Activated naive CD4-positive, alpha-beta T cell treated with anti-CD3 and anti-CD28 coated beads for 36 hours (primary cell): ENCODE data around the gene ANXA3. TPM values are rescaled to one million over a fixed set of nuclear protein-coding genes. Genes with fewer than 3 reads are reported as not detected.
"Not testable (repeated sequence)": the region's sequence is repeated elsewhere in the genome, so short reads cannot be mapped to it uniquely, and the experiment has no call there.

Source experiments
- CTCF ChIA-PET: fragments of 350-600 bp; sonication (Branson Sonifier 250); formaldehyde crosslinking; loops from one replicate; lab custom pipeline; 2021; ENCODE audit warnings: antibody characterized with exemption; lab: Charles Lee
- DNase-seq: peaks from one replicate; pipeline ENCODE4 v3.0.0-alpha.2; 2020
- H3K27ac Mint-ChIP-seq: one replicate; pipeline ENCODE4 v1.8.0; 2021; ENCODE audit warnings: mild to moderate bottlenecking, mixed read lengths
- H3K27me3 Mint-ChIP-seq: one replicate; pipeline ENCODE4 v1.8.0; 2021; ENCODE audit warnings: low read depth, mixed read lengths
- H3K36me3 Mint-ChIP-seq: one replicate; pipeline ENCODE4 v1.8.0; 2021; ENCODE audit warnings: low read depth, mixed read lengths
- H3K4me1 Mint-ChIP-seq: one replicate; pipeline ENCODE4 v1.8.0; 2021; ENCODE audit warnings: low read depth, mixed read lengths
- H3K4me3 Mint-ChIP-seq: one replicate; pipeline ENCODE4 v1.8.0; 2021; ENCODE audit warnings: mild to moderate bottlenecking, moderate library complexity, mixed read lengths
- H3K9me3 Mint-ChIP-seq: one replicate; pipeline ENCODE4 v1.8.0; 2021; ENCODE audit warnings: mixed read lengths
- intact Hi-C: fragments of 100-400 bp; cut with micrococcal nuclease; formaldehyde crosslinking; loops from one replicate; pipeline ENCODE4 v1.15.1; 2023
- total RNA-seq, 2 experiments: library from RNA; stranded (reverse); gene quantifications; one replicate each; pipeline ENCODE4 v1.2.3, GENCODE V29; 2021

Gene ANXA3, protein sequence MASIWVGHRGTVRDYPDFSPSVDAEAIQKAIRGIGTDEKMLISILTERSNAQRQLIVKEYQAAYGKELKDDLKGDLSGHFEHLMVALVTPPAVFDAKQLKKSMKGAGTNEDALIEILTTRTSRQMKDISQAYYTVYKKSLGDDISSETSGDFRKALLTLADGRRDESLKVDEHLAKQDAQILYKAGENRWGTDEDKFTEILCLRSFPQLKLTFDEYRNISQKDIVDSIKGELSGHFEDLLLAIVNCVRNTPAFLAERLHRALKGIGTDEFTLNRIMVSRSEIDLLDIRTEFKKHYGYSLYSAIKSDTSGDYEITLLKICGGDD
- total RNA-seq = 1 to 10 TPM; 1.2 to 3.0 TPM

DNA sequence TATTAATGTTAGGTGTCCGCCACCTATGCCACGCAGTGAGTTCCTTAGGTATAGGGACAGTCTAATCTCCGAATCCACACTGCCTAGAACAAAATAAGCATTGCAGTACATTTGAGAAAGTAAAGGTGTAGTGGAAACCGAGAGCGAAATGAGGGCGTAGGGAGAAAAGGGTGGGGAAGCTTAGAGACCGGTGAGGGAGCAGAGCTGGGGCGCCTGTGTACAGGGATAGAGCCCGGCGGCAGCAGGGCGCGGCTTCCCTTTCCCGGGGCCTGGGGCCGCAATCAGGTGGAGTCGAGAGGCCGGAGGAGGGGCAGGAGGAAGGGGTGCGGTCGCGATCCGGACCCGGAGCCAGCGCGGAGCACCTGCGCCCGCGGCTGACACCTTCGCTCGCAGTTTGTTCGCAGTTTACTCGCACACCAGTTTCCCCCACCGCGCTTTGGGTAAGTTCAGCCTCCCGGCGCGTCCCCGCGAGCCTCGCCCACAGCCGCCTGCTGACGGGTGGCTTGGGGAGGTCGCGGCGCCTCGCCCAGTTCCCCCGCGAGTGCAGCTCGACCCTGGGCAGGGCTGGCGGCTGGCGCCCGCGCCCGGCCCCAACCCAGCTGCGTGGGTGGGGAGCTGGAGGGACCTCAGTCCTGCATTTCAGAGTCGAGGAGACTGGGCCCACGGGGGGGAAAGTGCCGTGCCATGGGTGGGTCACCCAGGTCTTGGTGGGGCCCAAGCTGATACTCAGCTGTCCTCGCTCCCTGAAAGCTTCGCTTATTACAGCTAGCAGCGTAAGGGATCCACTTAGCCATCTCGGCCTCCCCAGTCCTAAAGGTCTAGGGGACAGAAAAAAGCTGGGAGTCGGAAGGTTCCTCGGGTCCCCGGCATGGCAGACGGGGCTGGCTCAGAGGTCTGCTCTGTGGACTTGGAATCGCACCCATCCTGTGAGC, at the start of gene ANXA3:
Gene ANXA3, plus strand, starts transcription at position 351 of the 932 bp plus-strand sequence. CDS start 2,704 bp downstream, outside the sequence.
- Mint-ChIP-seq H3K4me3 (peak within 1 kb of the TSS; percentile 70), H3K36me3 (no peaks in the 10 kb centered on the region), H3K4me1 (peaks cover 8% of the 10 kb centered on the region), H3K27ac (no peak within 1 kb of the TSS), H3K27me3 (peaks cover 31% of the 10 kb centered on the region), H3K9me3 (no peaks in the 10 kb centered on the region)
- DNase-seq = peak; percentile 26
- CTCF ChIA-PET = no interaction called here
- intact Hi-C loops = loop anchor here (1.0 to 5.0 kb wide), 2 partner anchors 8 to 106 kb away; no protein-coding TSS in a partner anchor

DNA sequence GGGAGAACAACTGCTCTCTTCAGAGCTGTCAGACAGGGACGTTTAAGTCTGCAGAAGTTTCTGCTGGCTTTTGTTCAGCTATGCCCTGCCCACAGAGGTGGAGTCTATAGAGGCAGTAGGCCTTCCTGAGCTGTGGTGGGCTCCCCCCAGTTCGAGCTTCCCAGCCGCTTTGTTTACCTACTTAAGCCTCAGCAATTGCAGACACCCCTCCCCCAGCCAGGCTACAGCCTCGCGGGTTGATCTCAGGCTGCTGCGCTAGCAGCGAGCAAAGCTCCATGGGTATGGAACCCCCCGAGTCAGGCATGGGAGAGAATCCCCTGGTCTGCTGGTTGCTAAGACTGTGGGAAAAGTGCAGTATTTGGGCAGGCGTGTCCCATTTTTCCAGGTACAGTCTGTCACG, 45.3 kb upstream of the ANXA3 start:
- H3K4me3 Mint-ChIP-seq, H3K9me3 Mint-ChIP-seq, H3K27ac Mint-ChIP-seq, H3K4me1 Mint-ChIP-seq, DNase-seq, H3K36me3 Mint-ChIP-seq, H3K27me3 Mint-ChIP-seq, intact Hi-C loops: not testable (repeated sequence)
- CTCF ChIA-PET = interaction anchor here (0.6 kb wide), 1 partner anchor 358 kb away, joined by 3 read pairs; no protein-coding TSS in a partner anchor

DNA sequence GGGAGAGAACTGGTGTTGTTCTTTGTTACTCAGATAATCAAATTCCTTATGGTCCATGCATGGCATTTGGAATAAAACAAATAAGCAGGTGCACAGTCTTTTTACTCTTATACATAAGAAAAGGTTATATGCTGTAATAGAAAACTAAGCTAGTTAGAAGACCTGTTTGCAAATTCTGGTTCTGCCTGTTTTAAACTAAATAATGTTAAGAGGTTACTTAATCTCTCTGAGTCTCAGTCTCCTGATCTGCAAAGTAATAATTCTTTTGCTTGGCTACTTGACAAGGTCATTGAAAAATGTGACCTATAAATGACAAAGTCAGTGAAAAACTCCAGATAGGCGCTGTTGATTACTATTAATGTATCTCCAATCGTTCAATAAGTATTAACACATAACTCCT, 42.5 kb upstream of the ANXA3 start:
- intact Hi-C loops = no loop called here
- no peak for DNase-seq
- Mint-ChIP-seq H3K27ac (no peak overlapping the region), H3K4me1 (no peaks in the 10 kb centered on the region), H3K4me3 (no peak overlapping the region), H3K9me3 (no peaks in the 10 kb centered on the region), H3K36me3 (no peaks in the 10 kb centered on the region), H3K27me3 (peaks cover 2% of the 10 kb centered on the region)
- CTCF ChIA-PET = interaction anchor here (0.8 kb wide), 1 partner anchor 9 kb away, joined by 3 read pairs; no protein-coding TSS in a partner anchor

DNA sequence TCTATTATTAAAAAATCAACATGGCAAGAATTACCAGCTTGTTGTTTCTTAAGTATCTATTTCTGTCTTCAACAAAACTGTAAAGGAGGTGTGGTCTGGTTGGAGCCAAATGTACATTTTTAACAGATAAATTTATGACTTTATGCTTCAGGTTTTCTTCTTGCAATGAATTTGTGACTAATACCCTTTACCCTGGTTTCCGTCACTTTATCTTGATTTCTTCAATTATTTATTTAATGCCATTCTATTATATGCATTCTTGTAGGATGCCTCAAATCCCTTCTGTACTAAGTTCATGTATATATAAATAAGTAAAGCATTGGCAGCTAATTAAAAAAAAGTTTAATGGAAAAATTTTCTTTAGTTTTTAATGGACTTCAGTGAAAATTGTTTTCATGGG, 41.5 kb upstream of the ANXA3 start:
- DNase-seq = no peak
- peaks cover 2% of the 10 kb centered on the region for H3K27me3 Mint-ChIP-seq
- H3K27ac Mint-ChIP-seq = no peak overlapping the region
- CTCF ChIA-PET = no interaction called here
- no peaks in the 10 kb centered on the region for H3K4me1 Mint-ChIP-seq
- no peaks in the 10 kb centered on the region for H3K9me3 Mint-ChIP-seq
- H3K4me3 Mint-ChIP-seq = no peak overlapping the region
- intact Hi-C loops = no loop called here
- H3K36me3 Mint-ChIP-seq = no peaks in the 10 kb centered on the region

DNA sequence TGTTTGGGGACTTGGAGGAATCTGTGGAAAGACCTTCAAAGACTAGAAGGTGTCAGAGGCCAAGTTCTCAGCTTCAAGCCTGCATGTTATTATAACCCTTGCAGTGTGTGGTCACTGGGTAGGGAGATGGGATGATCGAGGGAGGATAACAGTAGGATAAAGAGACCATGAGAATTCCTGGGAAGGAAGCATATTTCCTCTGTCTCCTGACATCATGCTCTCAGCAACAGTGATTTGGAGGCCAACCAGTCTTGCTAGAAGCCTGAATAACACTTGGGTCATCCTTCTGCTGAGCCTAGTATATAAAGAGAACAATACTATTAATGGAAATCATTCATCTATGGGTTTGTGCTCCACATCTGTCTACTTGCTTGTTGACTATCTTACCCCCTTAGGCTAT, 40.9 kb upstream of the ANXA3 start:
- Mint-ChIP-seq H3K4me1 (no peaks in the 10 kb centered on the region), H3K27ac (no peak overlapping the region), H3K4me3 (no peak overlapping the region), H3K9me3 (no peaks in the 10 kb centered on the region), H3K36me3 (no peaks in the 10 kb centered on the region), H3K27me3 (peaks cover 2% of the 10 kb centered on the region)
- DNase-seq = no peak
- intact Hi-C loops = no loop called here
- CTCF ChIA-PET = no interaction called here

DNA sequence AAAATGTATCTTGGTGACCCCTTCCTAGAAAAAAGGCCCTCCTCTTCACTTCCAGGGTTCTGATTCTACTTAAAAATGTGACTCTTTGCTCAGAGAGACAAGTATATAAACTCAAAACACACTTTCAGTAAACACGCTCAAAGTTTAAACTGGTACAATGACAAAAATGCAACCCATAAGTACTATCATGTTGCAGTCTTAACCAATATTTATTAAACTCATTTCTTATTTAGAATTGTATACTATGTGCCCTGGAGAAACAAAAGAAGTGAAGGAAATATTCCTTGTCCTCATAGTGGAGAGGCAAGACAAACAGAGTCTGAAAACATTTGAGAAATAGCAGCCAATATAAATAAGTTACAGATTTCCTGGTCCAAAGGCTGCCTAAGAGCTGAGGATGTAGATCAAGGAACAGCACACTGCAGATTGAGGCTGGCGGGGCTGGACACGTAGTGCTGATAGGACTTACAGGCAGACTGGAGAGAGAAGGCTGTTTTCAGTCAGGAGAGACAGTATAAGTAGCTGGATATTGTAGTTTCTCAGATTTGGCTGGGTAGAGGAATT, 39.1 kb upstream of the ANXA3 start:
- intact Hi-C loops = no loop called here

DNA sequence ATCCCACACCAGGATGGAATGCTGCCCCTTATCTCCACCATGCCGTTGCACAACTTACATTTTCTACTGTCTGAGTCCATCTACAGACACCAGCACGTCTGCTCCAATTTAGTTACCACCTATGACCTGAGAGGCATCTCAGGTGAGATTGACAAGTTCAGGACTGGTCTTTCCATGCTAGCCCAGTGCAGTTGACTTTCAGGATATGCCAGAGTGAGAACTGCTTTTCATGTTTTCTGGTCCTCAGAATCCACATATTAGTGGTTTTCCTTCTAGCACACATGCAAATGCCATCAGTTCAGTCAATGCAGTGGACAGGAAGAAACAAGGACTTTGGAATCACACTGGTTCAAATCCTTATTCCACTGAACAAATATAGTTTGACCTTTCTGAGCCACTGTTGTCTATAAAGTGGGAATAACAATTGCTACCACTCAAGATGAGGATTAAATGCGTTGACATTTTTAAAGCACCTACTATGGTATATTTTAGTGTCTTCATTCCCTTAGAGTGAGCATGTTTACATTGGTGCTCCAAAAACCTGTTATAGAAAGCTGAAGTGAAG, 38.1 kb upstream of the ANXA3 start:
- no peaks in the 10 kb centered on the region for H3K9me3 Mint-ChIP-seq
- H3K4me1 Mint-ChIP-seq = no peaks in the 10 kb centered on the region
- intact Hi-C loops = no loop called here
- CTCF ChIA-PET = interaction anchor here (0.5 to 1.0 kb wide), 2 partner anchors 27 to 212 kb away, joined by 3 read pairs; no protein-coding TSS in a partner anchor
- H3K4me3 Mint-ChIP-seq = no peak overlapping the region
- H3K36me3 Mint-ChIP-seq = no peaks in the 10 kb centered on the region
- H3K27me3 Mint-ChIP-seq = no peaks in the 10 kb centered on the region
- DNase-seq = no peak
- no peak overlapping the region for H3K27ac Mint-ChIP-seq

More for the DNA sequence above, 39.1 kb upstream of the ANXA3 start:
- Mint-ChIP-seq H3K36me3 (no peaks in the 10 kb centered on the region), H3K9me3 (no peaks in the 10 kb centered on the region), H3K4me1 (no peaks in the 10 kb centered on the region), H3K4me3 (no peak overlapping the region), H3K27me3 (no peaks in the 10 kb centered on the region), H3K27ac (no peak overlapping the region)
- no peak for DNase-seq
- CTCF ChIA-PET = interaction anchor here (0.7 to 1.0 kb wide), 2 partner anchors 10 to 26 kb away, joined by 3 read pairs; no protein-coding TSS in a partner anchor

DNA sequence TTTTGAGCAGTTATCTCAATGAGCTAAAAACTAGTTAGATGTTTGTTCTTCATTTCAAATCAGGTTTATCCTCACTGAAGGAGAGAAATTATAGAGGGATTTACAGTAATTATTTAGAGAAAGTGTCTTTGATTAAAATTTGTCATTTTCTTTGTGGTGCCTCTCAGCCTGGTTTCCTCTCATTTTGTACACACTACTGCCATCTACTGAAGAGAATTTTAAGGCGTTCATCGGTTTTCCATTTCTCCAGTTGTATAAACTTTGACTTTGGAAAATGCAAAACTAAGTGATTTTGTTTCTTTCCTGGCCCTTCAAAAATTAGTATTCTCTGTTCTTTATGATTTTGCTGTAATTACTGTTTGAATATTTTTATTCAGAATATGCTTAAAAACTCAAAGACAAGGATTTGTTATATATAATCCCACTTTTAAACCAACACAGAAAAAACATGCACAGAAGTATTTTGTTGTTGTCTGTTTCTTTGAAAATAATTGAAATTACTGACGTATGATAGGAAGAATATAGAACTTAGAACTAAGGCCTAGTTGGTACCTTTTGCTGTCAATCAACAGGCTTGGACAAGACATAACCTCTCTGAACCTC, 34.4 kb upstream of the ANXA3 start:
- H3K27me3 Mint-ChIP-seq = no peaks in the 10 kb centered on the region
- no peaks in the 10 kb centered on the region for H3K36me3 Mint-ChIP-seq
- no peak overlapping the region for H3K27ac Mint-ChIP-seq
- H3K9me3 Mint-ChIP-seq = no peaks in the 10 kb centered on the region
- H3K4me3 Mint-ChIP-seq = no peak overlapping the region
- no peaks in the 10 kb centered on the region for H3K4me1 Mint-ChIP-seq
- CTCF ChIA-PET = interaction anchor here (0.9 to 2.0 kb wide), 5 partner anchors 9 to 557 kb away, joined by 3 to 7 read pairs (median 3); no protein-coding TSS in a partner anchor
- intact Hi-C loops = loop anchor here (1.0 to 5.0 kb wide), 4 partner anchors 145 to 558 kb away; no protein-coding TSS in a partner anchor
- no peak for DNase-seq

DNA sequence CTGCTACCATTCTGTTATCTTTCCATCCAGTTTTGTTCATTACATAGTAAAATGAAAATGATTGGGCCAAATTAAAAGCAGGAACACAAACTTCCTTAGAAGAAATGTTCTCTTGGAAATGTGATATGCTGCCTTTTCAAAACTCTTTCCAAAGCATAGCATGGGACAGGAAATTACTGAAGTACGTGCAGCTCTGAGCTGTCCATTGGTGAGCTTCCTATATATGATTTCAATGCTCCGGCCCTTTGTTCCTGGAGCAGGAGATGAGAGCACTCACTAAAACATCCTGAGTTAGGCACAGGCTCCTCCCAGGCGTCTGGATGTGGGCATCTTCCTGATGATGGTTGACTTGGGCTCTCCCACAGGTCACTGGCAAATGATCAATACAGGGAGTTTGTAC, 33.0 kb upstream of the ANXA3 start:
- Mint-ChIP-seq H3K27me3 (no peaks in the 10 kb centered on the region), H3K4me3 (no peak overlapping the region), H3K27ac (no peak overlapping the region), H3K4me1 (no peaks in the 10 kb centered on the region), H3K9me3 (no peaks in the 10 kb centered on the region), H3K36me3 (no peaks in the 10 kb centered on the region)
- no peak for DNase-seq
- intact Hi-C loops = loop anchor here (5.0 kb wide), 1 partner anchor 146 kb away; no protein-coding TSS in a partner anchor
- CTCF ChIA-PET = interaction anchor here (0.6 to 1.6 kb wide), 4 partner anchors 9 to 559 kb away, joined by 3 to 10 read pairs (median 4); no protein-coding TSS in a partner anchor

DNA sequence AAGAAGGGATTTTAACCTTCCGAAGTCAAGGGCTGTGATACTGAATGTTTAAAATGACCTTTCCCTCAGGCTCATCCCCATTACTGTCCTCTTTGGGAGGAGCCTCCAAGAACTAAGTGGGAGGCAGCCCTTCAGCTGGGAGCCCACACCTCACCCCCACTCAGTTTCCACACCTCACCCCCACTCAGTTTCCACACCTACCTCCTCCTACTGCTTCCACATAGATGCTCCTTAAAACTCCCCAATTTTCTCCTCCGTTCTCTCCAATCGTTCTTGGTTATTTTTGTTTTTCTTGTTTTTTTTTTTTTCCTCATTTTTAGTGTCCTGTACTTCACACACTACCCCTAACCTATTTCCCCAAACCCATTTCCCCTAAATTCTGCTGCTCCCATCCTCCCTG, 31.6 kb upstream of the ANXA3 start:
- CTCF ChIA-PET = interaction anchor here (0.7 kb wide), 1 partner anchor 461 kb away, joined by 4 read pairs; no protein-coding TSS in a partner anchor
- intact Hi-C loops = loop anchor here (5.0 kb wide), 1 partner anchor 148 kb away; no protein-coding TSS in a partner anchor
- H3K27ac Mint-ChIP-seq = no peak overlapping the region

DNA sequence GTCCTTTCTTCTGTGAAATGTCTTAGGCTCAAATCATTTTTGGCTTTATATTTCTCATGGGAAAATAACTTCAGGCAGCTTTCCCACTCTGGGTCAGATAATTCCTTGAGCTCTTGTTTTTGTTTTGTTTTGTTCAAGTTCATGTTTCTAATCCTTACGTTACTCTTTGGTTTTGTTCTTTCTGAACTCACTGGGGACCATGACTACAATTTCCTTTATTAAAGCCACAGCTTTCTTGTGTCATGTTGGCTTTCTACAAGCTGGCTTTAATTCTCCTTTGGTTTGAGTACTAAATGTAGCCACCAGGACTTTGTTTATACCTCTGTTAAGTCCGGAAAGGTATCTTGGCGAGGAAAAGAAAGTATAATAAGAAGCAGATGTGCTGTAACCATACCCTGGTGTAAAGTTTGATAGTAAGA, 30.8 kb upstream of the ANXA3 start:
- Mint-ChIP-seq H3K4me1 (no peaks in the 10 kb centered on the region), H3K27me3 (peaks cover 2% of the 10 kb centered on the region), H3K27ac (no peak overlapping the region), H3K36me3 (no peaks in the 10 kb centered on the region), H3K4me3 (no peak overlapping the region), H3K9me3 (no peaks in the 10 kb centered on the region)
- DNase-seq = no peak
- CTCF ChIA-PET = no interaction called here
- intact Hi-C loops = no loop called here

More for the DNA sequence above, 31.6 kb upstream of the ANXA3 start:
- no peak for DNase-seq
- H3K9me3 Mint-ChIP-seq = no peaks in the 10 kb centered on the region
- no peaks in the 10 kb centered on the region for H3K4me1 Mint-ChIP-seq
- H3K27me3 Mint-ChIP-seq = peaks cover 2% of the 10 kb centered on the region
- no peaks in the 10 kb centered on the region for H3K36me3 Mint-ChIP-seq
- no peak overlapping the region for H3K4me3 Mint-ChIP-seq
